A673 (cell line): ENCODE measurements around the gene MIPOL1. TPM values are rescaled to one million over a fixed set of nuclear protein-coding genes. Genes with fewer than 3 reads are reported as not detected.

ENCODE experiments used
- BruUV-seq: library from RNA; stranded (reverse); fragments of 400-500 nt; replicated peaks from 2 replicates; lab custom pipeline; 2021; lab: Mats Ljungman, UMichigan
- CTCF ChIA-PET: fragments of 300-600 bp; sonication (Branson Sonifier 250); formaldehyde crosslinking; loops from one replicate; lab custom pipeline; 2022; ENCODE audit warnings: antibody characterized with exemption; lab: Charles Lee
- POLR2A ChIA-PET: fragments of 300-600 bp; sonication (Branson Sonifier 250); formaldehyde crosslinking; loops from one replicate; lab custom pipeline; 2022; ENCODE audit warnings: antibody characterized with exemption; ENCODE audit not compliant: low non-redundant PET; lab: Charles Lee
- DNase-seq: peaks from one replicate; pipeline ENCODE4 v3.0.0-alpha.2; 2015; ENCODE audit warnings: low spot score
- H3K27ac ChIP-seq: fragments of 200-600 bp; sonication (generic); 2 replicates; pipeline ENCODE4 v1.5.1; 2016; ENCODE audit warnings: mixed run types, low read depth, mild to moderate bottlenecking, mixed read lengths, antibody characterized with exemption, low read length; ENCODE audit not compliant: poor library complexity, severe bottlenecking
- H3K27me3 ChIP-seq: fragments of 200-600 bp; sonication (generic); replicated peaks from 2 replicates; pipeline ENCODE4 v1.6.1; 2017; ENCODE audit warnings: mixed run types, low read depth, mild to moderate bottlenecking, mixed read lengths, antibody characterized with exemption, low read length; ENCODE audit not compliant: insufficient read depth, poor library complexity
- H3K36me3 ChIP-seq: fragments of 200-600 bp; sonication (generic); 2 replicates; pipeline ENCODE4 v1.6.1; 2016; ENCODE audit warnings: mixed run types, mild to moderate bottlenecking, mixed read lengths, antibody characterized with exemption, low read length; ENCODE audit not compliant: insufficient read depth, poor library complexity, severe bottlenecking
- H3K4me1 ChIP-seq: fragments of 200-600 bp; sonication (generic); 2 replicates; pipeline ENCODE4 v1.6.1; 2017; ENCODE audit warnings: mixed run types, mild to moderate bottlenecking, mixed read lengths, antibody characterized with exemption, low read length; ENCODE audit not compliant: insufficient read depth, poor library complexity, severe bottlenecking
- H3K4me3 ChIP-seq: fragments of 200-600 bp; sonication (generic); 2 replicates; pipeline ENCODE4 v1.5.1; 2016; ENCODE audit warnings: low read depth, mixed run types, mild to moderate bottlenecking, mixed read lengths, low read length; ENCODE audit not compliant: poor library complexity, severe bottlenecking
- H3K9me3 ChIP-seq: fragments of 200-600 bp; sonication (generic); 2 replicates; pipeline ENCODE4 v1.6.1; 2016; ENCODE audit warnings: mixed run types, low read depth, mild to moderate bottlenecking, mixed read lengths, antibody characterized with exemption, low read length; ENCODE audit not compliant: poor library complexity, severe bottlenecking
- EZH2 ChIP-seq: fragments of 200-600 bp; sonication (generic); IDR thresholded peaks from 2 replicates; pipeline ENCODE4 v1.6.1; 2017; ENCODE audit warnings: borderline replicate concordance, low read depth, mild to moderate bottlenecking, mixed read lengths, antibody characterized with exemption, low read length; ENCODE audit not compliant: poor library complexity, severe bottlenecking
- intact Hi-C: fragments of 100-400 bp; cut with micrococcal nuclease; formaldehyde crosslinking; loops from one replicate; pipeline ENCODE4 v1.10.0; 2022; ENCODE audit not compliant: unreplicated experiment
- total RNA-seq: library from RNA; stranded (reverse); gene quantifications from 2 replicates; pipeline ENCODE4 v1.2.3, GENCODE V29; 2021
- TF ChIP-seq, protein P1 (sequence below): fragments of 300-800, 200-600 bp; sonication (generic); conservative IDR thresholded peaks from 2 replicates; pipeline ENCODE4 v1.5.1; 2017; ENCODE audit warnings: low read depth, mild to moderate bottlenecking, antibody characterized with exemption, low read length, moderate library complexity, mixed read lengths

MIPOL1 gene
- total RNA-seq, 1 experiment from 2014 or later, result 15.0 TPM

DNA sequence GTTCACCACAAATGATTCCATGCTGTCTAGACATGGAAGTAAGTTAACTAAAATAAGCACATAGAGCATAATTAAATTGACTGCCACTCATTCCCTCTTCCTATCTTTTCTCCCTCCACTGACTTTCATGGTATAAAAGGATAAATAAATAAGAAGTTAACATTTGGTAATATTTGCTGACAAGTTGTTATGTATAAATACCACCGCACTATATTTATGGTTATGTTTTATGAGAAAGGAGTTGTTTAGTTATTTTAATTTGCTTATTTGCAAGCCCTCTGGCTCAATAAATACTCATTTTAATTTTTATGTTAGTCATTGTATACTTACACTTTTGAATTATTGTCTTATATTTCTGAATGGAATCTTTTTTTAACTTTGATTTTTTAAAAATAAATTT is 113.5 kb downstream of the MIPOL1 start:
- Histone ChIP-seq H3K4me3 (no peak overlapping the region), H3K4me1 (no peaks in the 10 kb centered on the region), H3K27ac (no peak overlapping the region), H3K9me3 (no peaks in the 10 kb centered on the region), H3K36me3 (no peaks in the 10 kb centered on the region), H3K27me3 (no peaks in the 10 kb centered on the region)
- BruUV-seq, result no TSS peak
- POLR2A ChIA-PET, result no interaction called here
- DNase-seq, result no peak
- TF ChIP-seq, protein P1, sequence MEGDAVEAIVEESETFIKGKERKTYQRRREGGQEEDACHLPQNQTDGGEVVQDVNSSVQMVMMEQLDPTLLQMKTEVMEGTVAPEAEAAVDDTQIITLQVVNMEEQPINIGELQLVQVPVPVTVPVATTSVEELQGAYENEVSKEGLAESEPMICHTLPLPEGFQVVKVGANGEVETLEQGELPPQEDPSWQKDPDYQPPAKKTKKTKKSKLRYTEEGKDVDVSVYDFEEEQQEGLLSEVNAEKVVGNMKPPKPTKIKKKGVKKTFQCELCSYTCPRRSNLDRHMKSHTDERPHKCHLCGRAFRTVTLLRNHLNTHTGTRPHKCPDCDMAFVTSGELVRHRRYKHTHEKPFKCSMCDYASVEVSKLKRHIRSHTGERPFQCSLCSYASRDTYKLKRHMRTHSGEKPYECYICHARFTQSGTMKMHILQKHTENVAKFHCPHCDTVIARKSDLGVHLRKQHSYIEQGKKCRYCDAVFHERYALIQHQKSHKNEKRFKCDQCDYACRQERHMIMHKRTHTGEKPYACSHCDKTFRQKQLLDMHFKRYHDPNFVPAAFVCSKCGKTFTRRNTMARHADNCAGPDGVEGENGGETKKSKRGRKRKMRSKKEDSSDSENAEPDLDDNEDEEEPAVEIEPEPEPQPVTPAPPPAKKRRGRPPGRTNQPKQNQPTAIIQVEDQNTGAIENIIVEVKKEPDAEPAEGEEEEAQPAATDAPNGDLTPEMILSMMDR, result no peak
- TF ChIP-seq EZH2, result no peak
- intact Hi-C loops, result no loop called here
- CTCF ChIA-PET, result no interaction called here

- Histone ChIP-seq H3K9me3 (no peaks in the 10 kb centered on the region), H3K4me3 (no peak overlapping the region), H3K27me3 (no peaks in the 10 kb centered on the region), H3K4me1 (no peaks in the 10 kb centered on the region), H3K36me3 (no peaks in the 10 kb centered on the region), H3K27ac (no peak overlapping the region)
- POLR2A ChIA-PET, result no interaction called here
- intact Hi-C loops, result no loop called here
- TF ChIP-seq, protein P1, result no peak
- TF ChIP-seq EZH2, result no peak
- DNase-seq, result no peak
- BruUV-seq, result no TSS peak
- CTCF ChIA-PET, result no interaction called here
These were observed 121.2 kb downstream of the MIPOL1 start for GRCh38 chr14:37318938-37319337.

- no peak for DNase-seq
- no peaks in the 10 kb centered on the region for H3K9me3 ChIP-seq
- ChIA-PET POLR2A (no interaction called here), CTCF (no interaction called here)
- no peaks in the 10 kb centered on the region for H3K27me3 ChIP-seq
- H3K4me1 ChIP-seq, result no peaks in the 10 kb centered on the region
- TF ChIP-seq, protein P1, result no peak
- no peak for TF ChIP-seq EZH2
- intact Hi-C loops, result no loop called here
- no TSS peak for BruUV-seq
- H3K36me3 ChIP-seq, result no peaks in the 10 kb centered on the region
- no peak overlapping the region for H3K4me3 ChIP-seq
- no peak overlapping the region for H3K27ac ChIP-seq
These were observed 122.4 kb downstream of the MIPOL1 start for GRCh38 chr14:37320106-37320505.
